ENCODE results near the gene CMIP.

CMIP gene

GRCh38 chr16:81463296-81463890 is 18.8 kb downstream of the CMIP start:
- DNase-seq = no peak

DNA sequence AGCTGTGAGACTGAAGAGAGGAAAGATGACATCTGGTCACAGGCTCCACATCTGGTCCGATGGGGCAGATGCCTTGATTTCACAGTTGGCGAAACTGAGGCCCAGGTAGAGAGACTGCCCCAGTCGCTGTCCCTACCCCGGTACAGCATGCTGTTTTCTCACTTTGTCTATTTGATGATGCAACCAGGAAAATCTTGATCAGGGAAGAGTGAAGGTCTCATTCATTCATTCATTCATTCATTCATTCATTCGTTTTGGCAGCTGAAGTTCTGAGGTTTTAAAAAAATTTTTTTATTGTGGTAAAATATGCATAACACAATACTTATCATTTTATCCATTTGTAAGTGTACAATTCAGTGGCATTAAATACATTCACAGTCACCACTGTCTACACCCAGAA is 19.7 kb downstream of the CMIP start:
- DNase-seq = no peak

DNA sequence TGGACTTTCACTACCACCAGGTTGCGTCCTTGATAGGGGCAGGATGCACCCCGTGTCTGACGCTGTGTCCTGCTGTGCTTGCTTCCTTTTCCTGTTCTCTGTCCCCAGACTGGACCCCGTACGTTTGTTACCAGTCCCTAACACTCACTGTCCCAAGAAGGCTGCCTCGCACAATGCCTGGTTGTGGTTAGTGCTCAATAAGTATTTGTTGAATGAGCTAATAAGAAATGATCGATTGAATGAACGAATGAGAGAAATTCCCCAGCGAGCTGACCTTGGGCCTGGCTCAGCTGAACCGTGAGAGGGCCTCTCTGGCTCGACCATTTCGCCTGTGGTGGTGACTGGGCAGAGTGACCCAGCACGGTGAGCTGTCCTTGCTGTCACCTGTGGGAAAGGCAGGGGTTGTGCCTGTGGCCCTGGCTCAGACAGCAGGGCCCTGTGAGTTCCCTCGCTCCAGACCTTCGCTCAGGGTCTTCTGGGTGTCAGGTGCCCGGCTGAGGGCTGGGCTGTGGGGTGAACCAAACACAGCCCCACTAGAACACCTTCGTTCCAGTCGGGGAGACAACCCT is 20.9 kb downstream of the CMIP start:
- DNase-seq = no peak

GRCh38 chr16:81466356-81466980 is 21.9 kb downstream of the CMIP start:
- DNase-seq = no peak

GRCh38 chr16:81467072-81467471 is 22.5 kb downstream of the CMIP start:
- no peak for DNase-seq

- DNase-seq = no peak
These were observed 23.2 kb downstream of the CMIP start for GRCh38 chr16:81467815-81468214.

DNA sequence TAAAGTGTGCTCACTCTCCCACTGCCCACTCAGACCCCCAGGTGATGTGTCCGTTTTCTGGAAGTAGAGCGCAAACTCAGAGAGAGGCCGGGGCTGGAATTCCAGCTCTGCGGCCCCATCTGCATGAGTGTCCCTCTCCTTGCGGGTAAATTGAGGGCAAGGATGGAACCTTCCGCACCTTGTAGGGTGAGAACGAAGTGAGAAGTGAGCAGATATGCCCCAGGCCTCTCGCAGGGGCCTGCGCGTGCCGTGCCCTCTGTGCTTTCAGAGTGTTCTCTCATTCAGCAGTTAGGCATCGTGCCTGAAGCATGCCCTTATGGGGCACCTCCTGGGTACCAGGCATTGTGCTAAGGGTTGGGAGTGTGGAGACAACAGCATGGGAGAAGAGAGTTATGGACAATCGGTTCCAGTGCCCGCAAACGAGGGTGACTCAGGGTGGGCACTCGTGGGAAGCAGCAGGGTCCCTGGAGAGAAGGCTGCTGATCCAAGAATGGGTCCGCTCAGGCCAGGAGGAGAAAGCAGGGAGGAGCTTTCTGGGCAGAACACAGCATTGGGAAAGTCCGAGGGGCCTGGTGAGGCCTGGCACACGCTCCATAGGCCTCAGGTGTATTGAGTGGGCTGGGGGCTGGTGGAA is 23.8 kb downstream of the CMIP start:
- no peak for DNase-seq

DNA sequence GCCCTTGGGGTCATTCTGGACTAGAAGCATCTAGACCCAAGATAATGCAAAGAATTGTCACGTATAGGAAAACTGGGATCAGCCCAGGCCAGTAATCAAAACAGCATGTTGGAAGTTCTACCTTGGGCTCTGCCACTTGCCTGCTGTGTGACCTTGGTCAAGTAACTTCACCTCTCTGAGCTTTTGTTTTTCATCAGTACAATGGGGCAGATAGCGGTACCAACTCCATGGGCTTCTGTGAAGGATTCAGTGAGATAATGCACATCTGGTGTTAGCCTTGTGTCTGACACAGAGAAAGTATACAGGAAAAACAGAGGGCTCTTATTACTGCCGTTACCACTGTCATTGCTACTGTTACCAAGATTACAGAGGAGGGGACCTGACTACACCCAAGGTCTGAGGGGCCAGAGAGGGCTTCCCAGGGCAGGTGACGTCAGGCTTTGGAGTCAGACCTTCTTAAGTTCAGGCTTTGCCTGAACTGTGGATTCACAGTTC is 24.6 kb downstream of the CMIP start:
- no peak for DNase-seq

DNA sequence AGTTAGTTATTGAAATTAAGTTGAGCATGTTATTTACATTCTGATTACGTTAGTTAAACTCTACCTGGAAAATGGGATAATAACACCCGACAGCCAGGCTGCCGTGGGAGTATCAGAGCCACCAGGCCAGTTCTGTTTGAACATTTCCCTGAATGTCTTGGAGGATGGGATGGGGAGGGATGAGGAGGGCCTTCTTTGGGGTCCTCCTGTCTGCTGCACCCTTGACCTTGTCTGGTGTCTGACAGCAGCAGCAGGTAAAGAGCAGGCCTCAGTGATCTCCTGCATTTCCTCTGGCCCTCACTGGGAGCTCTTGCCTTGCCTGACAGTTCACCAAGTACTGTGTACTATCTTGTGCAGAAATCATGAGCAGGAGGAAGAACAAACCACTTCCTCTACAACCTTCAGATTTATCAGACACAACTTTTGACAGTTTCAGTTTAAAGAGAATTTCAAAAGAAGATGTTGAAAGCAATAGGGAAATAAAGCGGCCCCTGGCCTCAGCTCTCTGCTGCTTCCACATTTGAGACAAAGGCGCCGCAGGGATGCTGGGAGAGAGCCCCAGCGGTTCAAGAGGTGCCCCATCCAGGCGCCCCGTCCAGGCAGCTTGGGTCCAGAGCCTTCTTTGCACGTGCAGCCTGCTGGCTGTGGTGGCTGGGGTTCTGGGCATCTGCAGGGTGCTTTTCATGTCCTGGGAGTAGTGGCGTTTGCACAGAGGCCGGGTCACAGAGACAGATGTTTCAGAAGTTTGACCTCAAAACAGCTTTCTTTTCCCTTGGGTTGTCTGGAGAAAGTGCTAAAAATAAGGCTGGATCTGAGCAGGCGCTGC is 25.3 kb downstream of the CMIP start:
- DNase-seq = no peak

GRCh38 chr16:81470796-81471636 is 26.4 kb downstream of the CMIP start:
- no peak for DNase-seq

DNA sequence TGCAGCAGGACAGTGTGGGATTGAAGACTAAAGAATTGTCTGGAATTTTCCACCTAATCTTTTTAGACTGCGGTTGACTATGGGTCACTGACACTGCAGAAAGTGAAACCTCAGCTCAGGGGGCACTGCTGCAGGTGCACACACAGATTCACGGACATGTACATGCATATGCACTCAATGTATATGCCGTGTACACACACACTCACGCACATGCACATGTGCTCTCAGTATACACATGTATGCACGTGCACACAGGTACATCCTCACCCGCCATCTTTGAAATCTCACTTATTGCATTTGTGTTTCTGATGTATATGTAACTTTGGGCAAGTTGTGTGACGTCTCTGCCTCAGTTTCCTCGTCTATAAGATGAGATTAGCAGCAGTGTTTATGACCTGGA is 27.3 kb downstream of the CMIP start:
- no peak for DNase-seq

DNA sequence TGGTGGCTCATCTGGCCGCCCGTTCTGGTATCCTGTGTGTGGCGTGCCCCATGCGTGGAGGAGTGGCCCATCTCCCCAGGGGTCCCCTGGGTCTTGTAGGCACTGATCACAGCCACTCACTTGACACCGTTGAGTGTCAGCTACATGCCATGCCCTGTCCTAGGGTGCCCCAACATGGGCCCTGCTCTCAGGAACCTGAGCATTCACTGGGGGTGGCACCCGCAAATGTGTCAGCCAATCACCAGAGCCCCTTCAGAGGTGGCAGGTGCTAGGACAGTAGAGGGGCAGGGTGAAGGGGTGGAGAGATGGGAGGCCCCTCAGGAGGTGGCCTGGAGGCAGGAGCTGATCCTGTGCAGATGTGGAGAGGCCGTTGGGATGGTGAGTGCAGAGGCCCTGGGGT is 27.8 kb downstream of the CMIP start:
- DNase-seq = no peak

DNA sequence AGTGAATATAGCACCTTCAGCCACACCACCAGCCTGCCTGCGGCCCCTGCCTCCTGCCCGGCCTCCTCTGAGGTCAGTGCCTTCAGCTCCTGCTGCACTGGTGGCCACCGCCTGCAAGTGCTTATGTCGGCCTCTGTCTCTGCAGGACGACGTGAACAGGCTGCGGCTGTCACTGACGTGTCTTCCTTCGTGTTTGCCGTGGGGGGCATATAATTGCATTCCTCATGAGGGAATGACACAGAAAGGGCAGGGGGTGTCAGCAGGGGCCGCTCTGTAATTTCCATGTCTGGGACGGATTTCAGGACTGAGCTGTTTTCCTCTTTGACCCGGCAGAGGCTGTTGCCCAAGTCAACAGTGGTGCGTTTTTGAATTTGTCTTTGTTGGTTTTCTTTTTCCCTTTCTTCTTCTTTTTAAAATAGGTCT is 28.5 kb downstream of the CMIP start:
- no peak for DNase-seq

GRCh38 chr16:81473558-81473957 is 28.9 kb downstream of the CMIP start:
- no peak for DNase-seq

- DNase-seq = no peak
These were observed 29.7 kb downstream of the CMIP start for GRCh38 chr16:81473969-81474959.

GRCh38 chr16:81477697-81478693 is 33.4 kb downstream of the CMIP start:
- DNase-seq = no peak

DNA sequence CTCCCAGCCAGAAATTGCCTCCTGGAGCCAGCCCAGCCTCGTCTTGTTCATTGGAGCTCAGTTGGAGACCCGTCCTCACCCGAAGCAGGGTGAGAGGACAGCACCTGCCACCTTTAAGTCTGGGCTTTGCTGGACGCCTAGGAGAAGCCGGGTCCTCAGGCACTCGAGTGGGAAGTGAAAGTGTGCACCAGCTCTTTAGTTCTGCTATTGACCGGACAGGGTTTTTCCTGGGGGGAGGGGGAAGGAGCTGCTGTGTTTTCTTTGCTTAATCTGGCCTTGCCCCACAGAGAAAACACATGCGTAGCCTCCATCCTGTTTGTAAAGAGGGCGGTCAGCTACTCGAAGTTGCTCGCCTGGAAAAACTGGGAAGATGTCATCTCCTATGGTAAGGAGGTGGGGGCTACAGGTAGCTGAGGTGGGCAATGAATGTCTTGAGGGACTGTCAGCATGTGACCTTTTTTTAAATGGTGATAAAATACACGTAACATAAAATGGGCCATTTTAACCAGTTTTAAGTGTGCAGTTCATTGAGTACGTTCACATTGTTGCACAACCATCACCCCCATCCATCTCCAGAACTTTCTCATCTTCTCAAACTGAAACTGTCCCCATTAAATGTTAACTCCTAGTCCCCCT is 34.4 kb downstream of the CMIP start:
- DNase-seq = no peak

DNA sequence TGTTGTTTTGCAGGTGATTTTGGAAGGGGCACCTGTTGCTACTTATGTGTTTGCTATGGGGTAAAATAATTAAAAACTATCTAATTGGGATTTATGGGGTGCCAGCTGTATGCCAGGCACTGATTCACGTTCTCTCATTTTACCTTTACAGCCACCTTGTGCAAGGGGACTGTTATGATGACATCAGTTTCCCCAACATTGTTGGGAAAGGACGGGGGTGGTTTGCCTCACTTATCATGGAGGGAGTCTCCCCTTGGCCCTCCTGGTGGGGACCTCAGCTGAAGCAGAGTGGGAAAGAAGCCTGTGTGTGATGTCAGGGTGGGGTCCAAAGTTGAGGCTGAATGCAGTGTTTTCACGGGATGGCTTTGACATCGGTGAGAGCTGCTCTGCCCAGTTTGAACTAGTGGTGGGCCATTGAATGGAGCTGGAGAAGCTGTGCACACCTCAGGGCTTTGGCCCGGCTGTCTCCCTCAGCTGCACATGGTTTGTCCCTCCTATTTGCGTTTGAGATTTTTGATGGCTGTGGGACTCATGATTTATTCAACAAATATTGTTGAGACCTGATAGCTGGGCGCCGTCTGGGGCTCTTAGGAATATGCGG is 36.1 kb downstream of the CMIP start:
- DNase-seq = no peak

Data from NCI-H2029 treated with DMSO at 0.1 percent for 48 hours (cell line).